ENCODE results near the gene PRXL2B.

- TF ChIP-seq, protein P1, sequence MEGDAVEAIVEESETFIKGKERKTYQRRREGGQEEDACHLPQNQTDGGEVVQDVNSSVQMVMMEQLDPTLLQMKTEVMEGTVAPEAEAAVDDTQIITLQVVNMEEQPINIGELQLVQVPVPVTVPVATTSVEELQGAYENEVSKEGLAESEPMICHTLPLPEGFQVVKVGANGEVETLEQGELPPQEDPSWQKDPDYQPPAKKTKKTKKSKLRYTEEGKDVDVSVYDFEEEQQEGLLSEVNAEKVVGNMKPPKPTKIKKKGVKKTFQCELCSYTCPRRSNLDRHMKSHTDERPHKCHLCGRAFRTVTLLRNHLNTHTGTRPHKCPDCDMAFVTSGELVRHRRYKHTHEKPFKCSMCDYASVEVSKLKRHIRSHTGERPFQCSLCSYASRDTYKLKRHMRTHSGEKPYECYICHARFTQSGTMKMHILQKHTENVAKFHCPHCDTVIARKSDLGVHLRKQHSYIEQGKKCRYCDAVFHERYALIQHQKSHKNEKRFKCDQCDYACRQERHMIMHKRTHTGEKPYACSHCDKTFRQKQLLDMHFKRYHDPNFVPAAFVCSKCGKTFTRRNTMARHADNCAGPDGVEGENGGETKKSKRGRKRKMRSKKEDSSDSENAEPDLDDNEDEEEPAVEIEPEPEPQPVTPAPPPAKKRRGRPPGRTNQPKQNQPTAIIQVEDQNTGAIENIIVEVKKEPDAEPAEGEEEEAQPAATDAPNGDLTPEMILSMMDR (conservative IDR thresholded peaks at IDR 0.05; ENCODE audit: low read depth in 2 of 2) = no peak
- no peak for TF ChIP-seq EZH2 (IDR thresholded peaks at IDR 0.05; ENCODE audit: low read depth, unreplicated experiment)
Measured at GRCh38 chr1:2540816-2541492, 45.6 kb upstream of the PRXL2B start.
